ENCODE results near the gene TCP11.
"Not testable (repeated sequence)": the region's sequence is repeated elsewhere in the genome, so short reads cannot be mapped to it uniquely, and the experiment has no call there.

The TCP11 gene

GRCh38 chr6:35145757-35146156 lies 4.6 kb upstream of the TCP11 start:
- no peaks in the 10 kb centered on the region for H3K9me3 Mint-ChIP-seq
- no peak overlapping the region for H3K4me3 Mint-ChIP-seq
- H3K27me3 Mint-ChIP-seq: peaks cover 27% of the 10 kb centered on the region
- H3K27ac Mint-ChIP-seq: no peak overlapping the region
- H3K36me3 Mint-ChIP-seq (ENCODE audit: low read depth): no peaks in the 10 kb centered on the region
- peaks cover 20% of the 10 kb centered on the region for H3K4me1 Mint-ChIP-seq (ENCODE audit: low read depth)

- Mint-ChIP-seq H3K27ac (no peak overlapping the region), H3K4me1 (ENCODE audit: low read depth) (peaks cover 15% of the 10 kb centered on the region), H3K4me3 (no peak overlapping the region), H3K9me3 (no peaks in the 10 kb centered on the region), H3K36me3 (ENCODE audit: low read depth) (no peaks in the 10 kb centered on the region), H3K27me3 (peaks cover 34% of the 10 kb centered on the region)
These were observed 1.7 kb upstream of the TCP11 start for GRCh38 chr6:35142588-35143569.

- no peaks in the 10 kb centered on the region for H3K36me3 Mint-ChIP-seq (ENCODE audit: low read depth)
- peak overlapping the region; percentile 25 for H3K4me3 Mint-ChIP-seq
- H3K27ac Mint-ChIP-seq: no peak overlapping the region
These were observed 516 bp downstream of the TCP11 start for GRCh38 chr6:35140639-35141006.

GRCh38 chr6:35139924-35140638 lies 1.1 kb downstream of the TCP11 start:
- Mint-ChIP-seq H3K4me3 (peak overlapping the region; percentile 25), H3K4me1 (ENCODE audit: low read depth) (peaks cover 14% of the 10 kb centered on the region), H3K27me3 (peaks cover 27% of the 10 kb centered on the region), H3K36me3 (ENCODE audit: low read depth) (no peaks in the 10 kb centered on the region), H3K27ac (no peak overlapping the region), H3K9me3 (no peaks in the 10 kb centered on the region)

More at GRCh38 chr6:35140639-35141006, 516 bp downstream of the TCP11 start:
- Mint-ChIP-seq H3K4me1 (ENCODE audit: low read depth) (peaks cover 14% of the 10 kb centered on the region), H3K27me3 (peaks cover 27% of the 10 kb centered on the region), H3K9me3 (no peaks in the 10 kb centered on the region)

- no peak overlapping the region for H3K27ac Mint-ChIP-seq
These were observed 1.7 kb downstream of the TCP11 start for GRCh38 chr6:35139470-35139869.

GRCh38 chr6:35138191-35138590 lies 2.9 kb downstream of the TCP11 start:
- not testable (repeated sequence) for H3K27ac Mint-ChIP-seq; H3K9me3 Mint-ChIP-seq; H3K36me3 Mint-ChIP-seq (ENCODE audit: low read depth); H3K4me3 Mint-ChIP-seq
- peaks cover 27% of the 10 kb centered on the region for H3K27me3 Mint-ChIP-seq
- peaks cover 14% of the 10 kb centered on the region for H3K4me1 Mint-ChIP-seq (ENCODE audit: low read depth)

More at GRCh38 chr6:35139470-35139869, 1.7 kb downstream of the TCP11 start:
- H3K4me3 Mint-ChIP-seq: no peak overlapping the region
- H3K27me3 Mint-ChIP-seq: peaks cover 27% of the 10 kb centered on the region
- H3K9me3 Mint-ChIP-seq: no peaks in the 10 kb centered on the region
- no peaks in the 10 kb centered on the region for H3K36me3 Mint-ChIP-seq (ENCODE audit: low read depth)
- peaks cover 14% of the 10 kb centered on the region for H3K4me1 Mint-ChIP-seq (ENCODE audit: low read depth)

- peaks cover 23% of the 10 kb centered on the region for H3K27me3 Mint-ChIP-seq
- no peak overlapping the region for H3K27ac Mint-ChIP-seq
- no peak overlapping the region for H3K4me3 Mint-ChIP-seq
- H3K9me3 Mint-ChIP-seq: no peaks in the 10 kb centered on the region
- H3K4me1 Mint-ChIP-seq (ENCODE audit: low read depth): peaks cover 10% of the 10 kb centered on the region
- no peaks in the 10 kb centered on the region for H3K36me3 Mint-ChIP-seq (ENCODE audit: low read depth)
These were observed 5.0 kb downstream of the TCP11 start for GRCh38 chr6:35136185-35136584.

- Mint-ChIP-seq H3K4me1 (ENCODE audit: low read depth) (no peaks in the 10 kb centered on the region), H3K27me3 (peaks cover 10% of the 10 kb centered on the region), H3K36me3 (ENCODE audit: low read depth) (no peaks in the 10 kb centered on the region), H3K4me3 (no peak overlapping the region), H3K27ac (no peak overlapping the region), H3K9me3 (no peaks in the 10 kb centered on the region)
These were observed 12.6 kb downstream of the TCP11 start for GRCh38 chr6:35128496-35128895.

- no peak overlapping the region for H3K4me3 Mint-ChIP-seq
- H3K4me1 Mint-ChIP-seq (ENCODE audit: low read depth): no peaks in the 10 kb centered on the region
- no peaks in the 10 kb centered on the region for H3K36me3 Mint-ChIP-seq (ENCODE audit: low read depth)
- H3K9me3 Mint-ChIP-seq: no peaks in the 10 kb centered on the region
- no peak overlapping the region for H3K27ac Mint-ChIP-seq
- H3K27me3 Mint-ChIP-seq: peaks cover 10% of the 10 kb centered on the region
These were observed 13.1 kb downstream of the TCP11 start for GRCh38 chr6:35128042-35128441.

GRCh38 chr6:35124356-35124755 lies 16.8 kb downstream of the TCP11 start:
- Mint-ChIP-seq H3K4me3 (no peak overlapping the region), H3K27ac (no peak overlapping the region), H3K27me3 (peaks cover 7% of the 10 kb centered on the region), H3K36me3 (ENCODE audit: low read depth) (no peaks in the 10 kb centered on the region), H3K4me1 (ENCODE audit: low read depth) (no peaks in the 10 kb centered on the region), H3K9me3 (no peaks in the 10 kb centered on the region)

GRCh38 chr6:35120746-35121145 lies 20.4 kb downstream of the TCP11 start:
- Mint-ChIP-seq H3K4me1 (ENCODE audit: low read depth) (no peaks in the 10 kb centered on the region), H3K9me3 (no peaks in the 10 kb centered on the region), H3K36me3 (ENCODE audit: low read depth) (no peaks in the 10 kb centered on the region), H3K27me3 (peaks cover 5% of the 10 kb centered on the region), H3K27ac (no peak overlapping the region), H3K4me3 (no peak overlapping the region)

GRCh38 chr6:35108309-35108885 lies 32.7 kb downstream of the TCP11 start:
- Mint-ChIP-seq H3K27ac (peak overlapping the region; percentile 1), H3K4me1 (ENCODE audit: low read depth) (no peaks in the 10 kb centered on the region), H3K27me3 (peaks cover 4% of the 10 kb centered on the region), H3K36me3 (ENCODE audit: low read depth) (no peaks in the 10 kb centered on the region), H3K9me3 (no peaks in the 10 kb centered on the region), H3K4me3 (no peak overlapping the region)

- not testable (repeated sequence) for H3K27ac Mint-ChIP-seq; H3K4me3 Mint-ChIP-seq; H3K27me3 Mint-ChIP-seq; H3K36me3 Mint-ChIP-seq (ENCODE audit: low read depth); H3K9me3 Mint-ChIP-seq; H3K4me1 Mint-ChIP-seq (ENCODE audit: low read depth)
These were observed 33.4 kb downstream of the TCP11 start for GRCh38 chr6:35107761-35108160.

- H3K4me3 Mint-ChIP-seq; H3K36me3 Mint-ChIP-seq (ENCODE audit: low read depth); H3K27ac Mint-ChIP-seq; H3K9me3 Mint-ChIP-seq; H3K4me1 Mint-ChIP-seq (ENCODE audit: low read depth); H3K27me3 Mint-ChIP-seq: not testable (repeated sequence)
These were observed 33.9 kb downstream of the TCP11 start for GRCh38 chr6:35107208-35107607.

- not testable (repeated sequence) for H3K4me3 Mint-ChIP-seq; H3K27me3 Mint-ChIP-seq; H3K36me3 Mint-ChIP-seq (ENCODE audit: low read depth); H3K9me3 Mint-ChIP-seq; H3K27ac Mint-ChIP-seq; H3K4me1 Mint-ChIP-seq (ENCODE audit: low read depth)
These were observed 35.1 kb downstream of the TCP11 start for GRCh38 chr6:35106061-35106460.

All from stimulated activated naive CD8-positive, alpha-beta T cell treated with anti-CD3 and anti-CD28 coated beads, Interleukin-15, Interleukin-2, amounts not matched to agents 100 ng/mL and 50 ng/mL, for 24 hours (primary cell).